H1 (cell line): ENCODE data around the gene CD160. TPM values are rescaled to one million over a fixed set of nuclear protein-coding genes. Genes with fewer than 3 reads are reported as not detected.

Experiments
- CBX5 ChIP-seq: fragments of 300-800, 300-1000 bp; sonication (generic); IDR thresholded peaks from 2 replicates; pipeline ENCODE4 v1.7.1; 2016; ENCODE audit warnings: antibody characterized with exemption, low read length, low read depth
- polyA plus RNA-seq, 7 experiments: library from polyadenylated mRNA; depleted of rRNA in 3 of 7; stranded (reverse) in 5 of 7; unstranded in 2 of 7; fragments of >200 nt in 5 of 7; fragments of 200-250 nt in 2 of 7; gene quantifications; 1 replicate in 5 of 7; 2 replicates in 1 of 7; 4 replicates in 1 of 7; pipeline versions ENCODE4 v1.2.1 to v1.2.3, GENCODE V29; 2011 to 2013; ENCODE audit warnings: missing spikeins in 2 of 7, mixed read lengths in 2 of 7
- total RNA-seq: library from RNA; stranded (reverse); fragmentation: NEBNext Ultra II Directional; extraction: Animal tissue kit (Norgen Biotek cat#: 25700); gene quantifications from 2 replicates; pipeline ENCODE4 v1.2.1, GENCODE V29; 2021

Gene CD160
- total and polyA plus RNA-seq, 2 of the 8 experiments (the other 6 are each of a cell fraction or from before 2014, with no cell fraction given), result not detected

- no peak for TF ChIP-seq CBX5
These were observed 17.9 kb upstream of the CD160 start (continued) for GRCh38 chr1:145701306-145701862.
